Breast epithelium (tissue), 4 donors: Measurements from ENCODE around the gene TSHZ3. TPM values are rescaled to one million over a fixed set of nuclear protein-coding genes. Genes with fewer than 3 reads are reported as not detected.

ENCODE experiments used
- DNase-seq, 2 donors: peaks; one replicate each; pipeline ENCODE4 v3.0.0-alpha.2; 2019; ENCODE audit warnings: low spot score in 2 of 2
- H3K27ac ChIP-seq, 2 donors: fragments of 200-600 bp; sonication (generic) in 1 of 2; one replicate each; pipeline ENCODE4 v1.5.1; 2016 to 2019; ENCODE audit warnings: mild to moderate bottlenecking in 1 of 2
- H3K27me3 ChIP-seq, 2 donors: fragments of 200-600 bp; sonication (generic) in 1 of 2; one replicate each; pipeline versions ENCODE4 v1.5.1 to v1.6.0; 2017 to 2019; ENCODE audit warnings: control low read depth in 1 of 2, mild to moderate bottlenecking in 1 of 2
- H3K36me3 ChIP-seq: fragments of 200-600 bp; one replicate; pipeline ENCODE4 v1.5.1; 2019
- H3K4me1 ChIP-seq, 2 donors: fragments of 200-600 bp; sonication (generic); one replicate each; pipeline ENCODE4 v1.5.1; 2016 to 2019; ENCODE audit warnings: control low read depth in 1 of 2
- H3K4me3 ChIP-seq, 3 donors: fragments of 200-600 bp; sonication (generic); 1 replicate in 2 of 3; 2 replicates in 1 of 3; pipeline ENCODE4 v1.5.1; 2016 to 2019; ENCODE audit warnings: mild to moderate bottlenecking in 3 of 3, moderate library complexity in 2 of 3
- H3K9me3 ChIP-seq, 2 donors: fragments of 200-600 bp; sonication (generic) in 1 of 2; one replicate each; pipeline ENCODE4 v1.5.1; 2016 to 2019; ENCODE audit warnings: control low read depth in 1 of 2
- CTCF ChIP-seq, 3 donors: fragments of 450-650 bp; IDR thresholded peaks; one replicate each; pipeline ENCODE4 v1.5.1; 2016 to 2017; ENCODE audit warnings: antibody characterized with exemption in 3 of 3, mild to moderate bottlenecking in 3 of 3, moderate library complexity in 3 of 3
- POLR2A ChIP-seq: fragments of 450-650 bp; IDR thresholded peaks from one replicate; pipeline ENCODE4 v1.6.1; 2016; ENCODE audit warnings: antibody characterized with exemption, mild to moderate bottlenecking, moderate library complexity
- POLR2AphosphoS5 ChIP-seq, 3 donors: sonication (generic); formaldehyde crosslinking; IDR thresholded peaks; one replicate each; pipeline ENCODE4 v1.6.1; 2017; ENCODE audit warnings: antibody characterized with exemption in 3 of 3
- intact Hi-C: fragments of 100-400 bp; cut with DNase I; formaldehyde crosslinking; loops from one replicate; pipeline ENCODE4 v1.15.1; 2023; ENCODE audit warnings: low total_unique reads
- total RNA-seq, 3 donors: library from RNA; depleted of rRNA; stranded (reverse); fragments of >200 nt; gene quantifications; one replicate each; pipeline ENCODE4 v1.1.0, GENCODE V29; 2016

The TSHZ3 gene
- total RNA-seq, 3 donors from 2014 or later: 3.7 to 9.8 (median 8.3) TPM

GRCh38 chr19:31330761-31331160 is 18.5 kb downstream of the TSHZ3 start:
- H3K9me3 ChIP-seq: no peaks in the 10 kb centered on the region
- no peaks in the 10 kb centered on the region for H3K27me3 ChIP-seq
- H3K27ac ChIP-seq: peak overlapping the region; percentile 76 to 87
- peak in 1 of 2 donors; percentile 65 for DNase-seq
- peak overlapping the region in 2 of 3 donors; percentile 3 to 30 for H3K4me3 ChIP-seq
- no peaks in the 10 kb centered on the region for H3K4me1 ChIP-seq
- TF ChIP-seq POLR2A (no peak), CTCF (IDR thresholded peaks at IDR 0.05) (no peak), POLR2AphosphoS5 (IDR thresholded peaks at IDR 0.05) (no peak)
- intact Hi-C loops: no loop called here
- no peaks in the 10 kb centered on the region for H3K36me3 ChIP-seq

GRCh38 chr19:31330237-31330636 is 19.0 kb downstream of the TSHZ3 start:
- no peak for DNase-seq
- H3K36me3 ChIP-seq: no peaks in the 10 kb centered on the region
- no peak for TF ChIP-seq CTCF (IDR thresholded peaks at IDR 0.05)
- TF ChIP-seq POLR2A: no peak
- no peak for TF ChIP-seq POLR2AphosphoS5 (IDR thresholded peaks at IDR 0.05)
- H3K9me3 ChIP-seq: no peaks in the 10 kb centered on the region
- no peaks in the 10 kb centered on the region for H3K27me3 ChIP-seq
- H3K4me1 ChIP-seq: no peaks in the 10 kb centered on the region
- intact Hi-C loops: no loop called here
- peak overlapping the region in 1 of 3 donors; percentile 30 for H3K4me3 ChIP-seq
- H3K27ac ChIP-seq: peak overlapping the region; percentile 76 to 87

DNA sequence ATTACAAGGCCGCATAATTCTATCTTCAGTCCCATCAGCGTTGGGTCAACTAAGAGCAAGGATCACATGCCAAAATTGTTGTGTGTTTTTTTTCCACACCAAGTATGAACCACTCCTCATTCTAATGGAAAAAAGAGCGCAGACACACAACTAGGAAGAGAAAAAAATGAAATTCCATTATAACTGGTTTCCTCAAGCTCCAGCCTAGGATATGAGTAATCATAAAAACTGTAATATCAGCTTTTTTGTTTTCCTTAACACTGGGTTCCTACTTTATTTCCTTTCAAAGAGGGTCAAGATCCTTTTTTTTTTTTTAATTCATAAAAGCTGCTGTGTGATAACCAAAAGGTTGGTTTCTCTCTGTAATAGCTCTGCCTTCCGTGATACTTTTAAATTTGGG is 19.4 kb downstream of the TSHZ3 start:
- intact Hi-C loops: no loop called here

GRCh38 chr19:31328238-31328637 is 21.0 kb downstream of the TSHZ3 start:
- TF ChIP-seq POLR2A (no peak), POLR2AphosphoS5 (IDR thresholded peaks at IDR 0.05) (no peak), CTCF (IDR thresholded peaks at IDR 0.05) (no peak)
- H3K27ac ChIP-seq: peak overlapping the region in 1 of 2 donors; percentile 8
- H3K36me3 ChIP-seq: no peaks in the 10 kb centered on the region
- H3K27me3 ChIP-seq: no peaks in the 10 kb centered on the region
- intact Hi-C loops: no loop called here
- no peaks in the 10 kb centered on the region for H3K9me3 ChIP-seq
- H3K4me3 ChIP-seq: no peak overlapping the region
- no peaks in the 10 kb centered on the region for H3K4me1 ChIP-seq
- DNase-seq: no peak

More for the DNA sequence above, 19.4 kb downstream of the TSHZ3 start:
- Histone ChIP-seq H3K4me1 (no peaks in the 10 kb centered on the region), H3K4me3 (no peak overlapping the region), H3K27me3 (no peaks in the 10 kb centered on the region), H3K27ac (peak overlapping the region; percentile 76 to 87), H3K9me3 (no peaks in the 10 kb centered on the region), H3K36me3 (no peaks in the 10 kb centered on the region)
- TF ChIP-seq POLR2AphosphoS5 (IDR thresholded peaks at IDR 0.05): no peak
- no peak for TF ChIP-seq CTCF (IDR thresholded peaks at IDR 0.05)
- TF ChIP-seq POLR2A: no peak
- DNase-seq: no peak

- Histone ChIP-seq H3K9me3 (no peaks in the 10 kb centered on the region), H3K4me3 (no peak overlapping the region), H3K36me3 (no peaks in the 10 kb centered on the region), H3K27me3 (no peaks in the 10 kb centered on the region), H3K4me1 (no peaks in the 10 kb centered on the region), H3K27ac (no peak overlapping the region)
- TF ChIP-seq CTCF (IDR thresholded peaks at IDR 0.05) (no peak), POLR2AphosphoS5 (IDR thresholded peaks at IDR 0.05) (no peak), POLR2A (no peak)
- intact Hi-C loops: no loop called here
- DNase-seq: no peak
Measured at GRCh38 chr19:31326329-31327028, 22.8 kb downstream of the TSHZ3 start.
